Psoas muscle (tissue), 8 donors: ENCODE measurements around the gene INSRR. TPM values are rescaled to one million over a fixed set of nuclear protein-coding genes. Genes with fewer than 3 reads are reported as not detected.
A peak's percentile ranks its signal among the peaks of the same experiment; 100 is the strongest.

Source experiments
- ATAC-seq, 4 donors: fragments of 200-7000 bp; cut with Tn5 transposase; one replicate each; pipeline ENCODE4 v1.9.1; 2020; ENCODE audit warnings: moderate library complexity in 3 of 4, mild to moderate bottlenecking in 2 of 4
- DNase-seq, 2 donors: peaks; one replicate each; pipeline ENCODE4 v3.0.0-alpha.2; 2020
- H3K27ac ChIP-seq: fragments of 200-600 bp; one replicate; pipeline ENCODE4 v1.8.0; 2022
- H3K27me3 ChIP-seq, 3 donors: fragments of 200-600 bp in 1 of 3; one replicate each; pipeline versions ENCODE4 v1.6.1 to v1.8.0; 2013 to 2022; ENCODE audit warnings: low read length in 2 of 3, mild to moderate bottlenecking in 2 of 3, moderate library complexity in 1 of 3; ENCODE audit not compliant: insufficient read depth in 3 of 3
- H3K36me3 ChIP-seq, 2 donors: fragments of 200-600 bp in 1 of 2; one replicate each; pipeline versions ENCODE4 v1.6.1 to v1.8.0; 2013 to 2022; ENCODE audit warnings: low read depth in 1 of 2, mild to moderate bottlenecking in 1 of 2, moderate library complexity in 1 of 2; ENCODE audit not compliant: insufficient read depth in 1 of 2
- H3K4me1 ChIP-seq: fragments of 200-600 bp; one replicate; pipeline ENCODE4 v1.8.0; 2022
- H3K4me3 ChIP-seq: fragments of 200-600 bp; one replicate; pipeline ENCODE4 v1.8.0; 2022; ENCODE audit warnings: mild to moderate bottlenecking
- H3K9me3 ChIP-seq: fragments of 200-600 bp; one replicate; pipeline ENCODE4 v1.8.0; 2022
- CTCF ChIP-seq: fragments of 200-600 bp; IDR thresholded peaks from one replicate; pipeline ENCODE4 v1.8.0; 2022; ENCODE audit warnings: antibody characterized with exemption
- WGBS, 3 donors: extraction: QIAGEN DNeasy Blood & Tissue Kit; methylation state at CpG; one replicate each; pipeline versions ENCODE4 v1.1.6 to v1.1.7; 2013; 5-methylcytosine and 5-hydroxymethylcytosine counted together
- intact Hi-C, 2 donors: fragments of 100-400 bp; cut with DNase I; formaldehyde crosslinking; loops; one replicate each; pipeline versions ENCODE4 v1.11.0 to v1.14.2; 2022
- polyA plus RNA-seq, 3 donors: library from polyadenylated mRNA; stranded (reverse); fragments of 200-250 nt; gene quantifications; one replicate each; pipeline ENCODE4 v1.2.3, GENCODE V29; 2013
- total RNA-seq, 4 donors: library from RNA; stranded (reverse); fragmentation: NEBNext Ultra II Directional in 2 of 4; extraction: Animal tissue kit (Norgen Biotek cat#: 25700) in 2 of 4; gene quantifications; one replicate each; pipeline versions ENCODE4 v1.2.1 to v1.2.4, GENCODE V29; 2021 to 2023
- donor health status: healthy with polysubstance abuse.
- donor health status: DM: no; HTN: no; CAD: no; lungs with moderate emphysema.
- donor health status: Bipolar disorder and iron deficiency.
- donor health status: healthy.
- donor health status: DM: yes; HTN: yes; CAD: no.
- donor health status: DM: no; HTN: no; CAD: no.
- donor health status: DM: no; HTN: no; CAD: no.
- donor health status: DM: yes; HTN: yes; CAD: no.

Gene INSRR
- total and polyA plus RNA-seq, 7 donors = under 0.01 to 0.07 TPM; not detected in 5

DNA sequence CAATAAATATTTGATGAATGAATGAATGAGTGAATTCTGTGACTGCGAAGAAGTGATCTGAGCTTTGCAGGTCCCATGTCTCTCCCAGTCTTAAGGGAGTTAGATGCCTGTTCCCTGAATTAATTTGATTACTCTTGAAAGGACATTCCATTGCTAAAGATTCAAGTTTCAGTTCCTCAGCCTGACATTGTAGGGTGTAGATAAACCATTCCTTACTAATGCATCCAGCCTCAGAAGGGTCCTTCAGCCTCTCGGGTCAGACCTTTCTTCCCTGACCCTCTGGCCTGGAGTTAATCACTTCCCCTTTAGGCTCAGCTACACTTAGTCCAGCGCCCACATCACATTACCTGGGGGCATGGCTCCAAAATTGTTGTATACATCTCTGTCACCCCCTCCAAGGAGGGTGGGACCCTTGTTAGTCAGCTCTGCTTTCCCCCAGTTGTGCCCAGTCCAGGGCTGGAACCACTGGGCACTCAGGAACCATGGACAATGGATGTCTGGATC, 2.6 kb downstream of the INSRR start:
- Histone ChIP-seq H3K4me3 (no peak overlapping the region), H3K9me3 (no peaks in the 10 kb centered on the region), H3K27ac (no peak overlapping the region), H3K27me3 (peaks cover 0 to 41% (median 11%) of the 10 kb centered on the region in 3 donors), H3K4me1 (peaks cover 32% of the 10 kb centered on the region), H3K36me3 (no peaks in the 10 kb centered on the region)
- WGBS, 3 donors = 82 to 85% (median 83%) methylated on average over 3 of the region's 3 CpGs
- intact Hi-C loops = no loop called here
- DNase-seq = no peak
- ATAC-seq = no peak
- TF ChIP-seq CTCF = no peak

DNA sequence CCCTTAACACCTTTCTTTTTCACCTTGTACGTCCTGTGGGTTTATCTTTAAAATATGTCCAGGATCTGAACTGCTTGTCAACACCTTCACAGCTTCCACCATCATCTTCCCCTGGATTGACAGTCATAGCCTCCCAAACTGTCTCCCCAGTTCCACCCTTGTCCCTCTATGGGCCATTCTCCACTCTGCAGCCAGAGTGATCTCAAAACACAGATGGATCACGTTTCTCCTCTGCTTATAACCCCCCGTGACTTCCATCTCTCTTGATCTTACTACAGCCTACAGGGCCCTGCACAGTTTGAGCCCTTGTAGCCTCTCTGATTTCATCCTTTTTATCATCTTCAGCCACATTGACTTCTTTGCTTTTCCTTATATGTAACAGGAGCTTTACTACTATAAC, 4.3 kb downstream of the INSRR start:
- Histone ChIP-seq H3K27ac (no peak overlapping the region), H3K4me3 (no peak overlapping the region), H3K27me3 (peaks cover 0 to 24% (median 3%) of the 10 kb centered on the region in 3 donors), H3K36me3 (no peaks in the 10 kb centered on the region), H3K4me1 (peaks cover 24% of the 10 kb centered on the region), H3K9me3 (no peaks in the 10 kb centered on the region)
- TF ChIP-seq CTCF = no peak
- 50 to 61% (median 53%) methylated on average over 3 of the region's 3 CpGs for WGBS, 3 donors
- intact Hi-C loops = no loop called here
- DNase-seq = no peak
- ATAC-seq = no peak

- no peaks in the 10 kb centered on the region for H3K36me3 ChIP-seq
- WGBS, 3 donors = 93 to 95% (median 94%) methylated on average over 19 of the region's 19 CpGs
- no peak overlapping the region for H3K27ac ChIP-seq
- TF ChIP-seq CTCF = no peak
- peaks cover 0 to 18% (median 4%) of the 10 kb centered on the region in 3 donors for H3K27me3 ChIP-seq
- ATAC-seq = no peak
- intact Hi-C loops = no loop called here
- peaks cover 17% of the 10 kb centered on the region for H3K4me1 ChIP-seq
- DNase-seq = no peak
- no peak overlapping the region for H3K4me3 ChIP-seq
- no peaks in the 10 kb centered on the region for H3K9me3 ChIP-seq
Observed at GRCh38 chr1:156853761-156854160, 5.2 kb downstream of the INSRR start.

DNA sequence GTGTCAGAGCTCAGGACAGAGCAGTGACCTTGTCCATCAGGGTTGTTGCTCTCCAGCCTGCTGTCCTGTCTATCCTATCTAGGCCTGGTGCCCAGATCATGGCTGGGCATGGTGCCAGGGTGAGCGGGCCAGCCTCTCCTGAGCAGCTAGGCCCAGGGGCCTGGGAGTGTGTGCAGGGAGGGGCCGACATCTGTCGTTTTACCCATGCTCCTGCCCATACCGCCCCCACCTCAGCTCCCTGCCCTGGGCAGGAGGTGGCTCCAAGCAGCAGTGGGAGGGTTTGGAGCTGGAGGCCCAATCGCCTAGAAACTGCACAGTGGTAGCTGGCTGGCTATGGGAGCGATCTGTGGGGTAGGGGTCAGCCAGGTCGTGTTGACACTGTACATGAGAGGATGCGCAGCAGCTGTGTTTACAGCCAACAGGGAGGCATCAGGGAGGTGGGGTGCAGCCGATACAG, 6.5 kb downstream of the INSRR start:
- H3K36me3 ChIP-seq = no peaks in the 10 kb centered on the region
- peak; percentile 85 to 94 (median 91) for ATAC-seq
- no peaks in the 10 kb centered on the region for H3K9me3 ChIP-seq
- H3K27ac ChIP-seq = peak overlapping the region; percentile 36
- intact Hi-C loops = no loop called here
- H3K4me3 ChIP-seq = no peak overlapping the region
- H3K27me3 ChIP-seq = peaks cover 0 to 12% (median 9%) of the 10 kb centered on the region in 3 donors
- DNase-seq = peak; percentile 75 to 88
- no peak for TF ChIP-seq CTCF
- WGBS, 3 donors = 15 to 20% (median 19%) methylated on average over 9 of the region's 9 CpGs
- peaks cover 14% of the 10 kb centered on the region for H3K4me1 ChIP-seq
